IPS-18c (cell line): ENCODE results near the gene CTCF.
"Not testable (repeated sequence)": the region's sequence is repeated elsewhere in the genome, so short reads cannot be mapped to it uniquely, and the experiment has no call there.

ENCODE experiments used
- H3K4me3 ChIP-seq: 2 replicates; pipeline ENCODE4 v1.7.0; 2013; ENCODE audit warnings: low read depth, mild to moderate bottlenecking, low read length, moderate library complexity; ENCODE audit not compliant: insufficient read depth
- H3K9me3 ChIP-seq: one replicate; pipeline ENCODE4 v1.6.1; 2013; ENCODE audit warnings: mild to moderate bottlenecking, low read length, moderate library complexity; ENCODE audit not compliant: control insufficient read depth, insufficient read depth

Gene CTCF

DNA sequence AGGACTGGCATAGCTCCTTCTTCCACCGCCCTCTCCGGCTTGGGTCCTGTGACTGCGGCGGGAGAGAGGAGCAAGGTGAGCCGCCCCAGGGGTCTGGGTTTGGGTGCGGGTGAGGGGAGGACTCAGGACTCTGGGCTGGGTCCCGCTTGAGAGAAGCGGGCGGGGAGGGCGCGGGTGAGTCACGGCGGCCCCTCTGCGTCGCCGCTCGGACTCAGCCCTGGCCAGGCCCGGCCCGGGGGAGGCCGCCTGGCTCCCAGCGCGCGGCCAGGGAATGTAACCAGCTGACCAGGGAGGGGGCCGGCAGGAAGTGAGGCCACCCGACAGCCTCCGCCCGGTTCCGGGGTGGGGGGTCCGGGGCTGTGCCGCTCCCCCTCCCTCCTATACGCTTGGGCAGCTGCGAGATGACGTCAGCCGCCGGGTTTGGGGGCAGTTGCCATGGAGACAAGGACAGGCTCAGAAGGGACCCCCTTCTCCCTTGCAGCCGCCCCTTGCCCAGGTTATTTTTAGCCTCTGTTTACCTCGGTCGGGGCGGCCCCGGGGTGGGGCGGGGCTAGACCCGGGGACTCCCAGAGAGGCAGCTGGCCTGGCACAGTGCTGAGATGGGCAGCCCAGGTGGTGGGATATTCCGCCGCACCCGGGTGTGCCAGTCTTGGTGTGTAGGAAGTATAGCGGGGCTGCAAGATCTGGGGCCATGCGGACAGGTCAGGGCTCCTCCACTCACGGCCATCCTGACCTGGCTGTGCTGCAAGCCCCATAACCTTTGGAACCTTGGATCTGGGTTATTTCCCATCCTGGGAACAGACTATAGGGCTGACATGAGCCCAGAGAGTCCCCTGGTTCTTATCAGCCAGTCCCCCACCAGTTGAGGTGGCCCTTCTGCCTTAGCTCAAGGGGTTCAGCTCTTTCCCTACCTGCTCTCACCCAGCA, 32.0 kb upstream of the CTCF start:
- Histone ChIP-seq H3K9me3 (no peaks in the 10 kb centered on the region), H3K4me3 (peak overlapping the region; percentile 68)

DNA sequence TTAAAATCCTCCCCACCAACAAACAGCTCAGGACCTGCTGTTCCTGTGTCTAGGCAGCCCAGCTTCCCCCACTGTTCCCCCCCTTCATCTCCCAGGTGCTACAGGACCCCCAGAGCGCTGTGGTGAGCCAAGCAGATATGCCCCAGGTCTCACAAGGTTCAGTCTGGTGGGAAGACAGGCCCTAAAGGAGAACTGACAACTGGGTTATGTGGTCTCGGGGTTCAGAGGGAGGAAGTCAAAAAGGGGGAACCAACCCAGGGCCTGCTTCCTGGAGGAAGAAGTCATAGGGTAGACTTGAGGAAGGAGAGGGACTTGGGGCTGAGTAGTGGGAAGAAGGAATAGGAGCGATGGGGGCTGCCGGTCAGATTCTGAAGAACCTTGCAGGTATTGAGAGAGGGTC, 31.1 kb upstream of the CTCF start:
- no peak overlapping the region for H3K4me3 ChIP-seq
- H3K9me3 ChIP-seq = no peaks in the 10 kb centered on the region

DNA sequence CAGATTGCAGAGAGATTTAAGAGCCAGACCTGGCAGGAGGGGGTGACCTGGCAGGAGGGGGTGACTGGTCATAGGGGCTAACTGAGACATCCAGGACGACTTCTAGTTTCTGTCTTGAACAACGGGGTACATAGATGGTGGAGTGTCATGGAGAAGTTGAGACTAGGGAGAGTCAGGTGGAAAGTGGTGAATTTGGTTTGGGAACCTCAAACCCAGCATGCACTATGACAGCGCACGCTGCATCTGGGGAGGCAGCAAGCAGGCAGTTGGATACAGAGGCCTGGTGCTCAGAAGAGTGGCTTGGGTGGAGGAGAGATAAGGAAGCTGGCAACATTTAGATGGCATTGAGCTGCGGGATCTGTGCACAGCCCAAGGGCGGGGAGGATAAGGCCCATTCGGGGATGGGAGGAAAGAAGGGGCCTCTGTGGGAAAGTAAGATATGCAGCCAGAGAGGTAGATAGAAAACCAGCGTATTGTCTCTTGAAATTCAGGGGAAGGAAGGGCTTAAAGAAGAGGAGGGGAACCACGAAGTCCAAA, 29.2 kb upstream of the CTCF start:
- Histone ChIP-seq H3K9me3 (no peaks in the 10 kb centered on the region), H3K4me3 (no peak overlapping the region)

DNA sequence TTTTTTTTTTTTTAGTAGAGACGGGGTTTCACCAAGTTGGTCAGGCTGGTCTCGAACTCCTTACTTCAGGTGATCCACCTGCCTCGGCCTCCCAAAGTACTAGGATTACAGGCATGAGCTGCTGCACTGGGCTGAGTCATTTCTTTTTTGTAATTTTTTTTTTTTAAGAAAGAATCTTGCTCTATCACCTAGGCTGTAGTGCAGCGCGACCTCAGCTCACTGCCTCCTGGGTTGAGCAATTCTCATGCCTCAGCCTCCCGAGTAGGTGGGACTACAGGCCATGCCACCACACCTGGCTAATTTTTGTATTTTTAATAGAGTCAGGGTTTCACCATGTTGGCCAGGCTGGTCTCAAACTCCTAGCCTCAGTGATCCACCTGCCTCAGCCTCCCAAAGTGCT, 28.3 kb upstream of the CTCF start:
- H3K4me3 ChIP-seq, H3K9me3 ChIP-seq: not testable (repeated sequence)

DNA sequence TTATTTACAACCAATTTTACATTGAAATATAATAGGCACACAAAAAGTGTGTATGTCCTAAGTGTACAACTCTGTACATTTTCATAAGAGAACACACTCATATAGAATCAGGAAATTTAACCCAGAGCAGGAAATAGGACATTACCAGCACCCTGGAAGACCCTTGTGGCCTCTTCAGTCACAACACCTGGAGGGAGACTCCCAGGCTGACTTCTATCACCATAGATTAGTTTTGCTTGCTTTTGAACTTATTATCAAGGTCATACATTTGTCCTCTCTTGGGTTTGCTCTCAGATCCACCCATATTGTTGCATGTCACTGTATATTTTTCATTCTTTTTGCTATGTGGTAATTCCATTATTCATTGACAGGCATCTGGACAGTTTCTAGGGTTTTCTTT, 27.9 kb upstream of the CTCF start:
- H3K9me3 ChIP-seq = no peaks in the 10 kb centered on the region

DNA sequence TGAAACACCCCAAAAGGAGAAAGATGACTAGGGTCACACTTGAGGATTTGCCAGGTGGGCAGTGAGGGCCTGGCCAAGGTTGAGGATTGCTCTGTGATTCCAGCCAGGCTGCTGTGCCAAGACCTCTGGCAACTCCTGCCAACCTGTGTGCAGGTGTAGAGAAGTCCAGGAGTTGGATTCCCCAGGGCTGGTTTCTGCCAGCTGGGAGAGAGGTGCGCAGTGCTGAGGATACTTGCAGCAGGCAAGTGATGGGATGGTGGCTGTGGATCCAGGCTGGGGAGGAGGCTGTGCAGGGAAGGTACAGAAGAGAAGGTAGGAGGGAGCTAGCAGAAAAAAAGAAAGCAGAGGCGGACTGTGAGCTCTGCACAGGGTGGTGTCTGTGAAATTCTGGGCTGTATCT, 27.1 kb upstream of the CTCF start:
- no peaks in the 10 kb centered on the region for H3K9me3 ChIP-seq
- no peak overlapping the region for H3K4me3 ChIP-seq

More for the DNA sequence above, 27.9 kb upstream of the CTCF start:
- H3K4me3 ChIP-seq = no peak overlapping the region

DNA sequence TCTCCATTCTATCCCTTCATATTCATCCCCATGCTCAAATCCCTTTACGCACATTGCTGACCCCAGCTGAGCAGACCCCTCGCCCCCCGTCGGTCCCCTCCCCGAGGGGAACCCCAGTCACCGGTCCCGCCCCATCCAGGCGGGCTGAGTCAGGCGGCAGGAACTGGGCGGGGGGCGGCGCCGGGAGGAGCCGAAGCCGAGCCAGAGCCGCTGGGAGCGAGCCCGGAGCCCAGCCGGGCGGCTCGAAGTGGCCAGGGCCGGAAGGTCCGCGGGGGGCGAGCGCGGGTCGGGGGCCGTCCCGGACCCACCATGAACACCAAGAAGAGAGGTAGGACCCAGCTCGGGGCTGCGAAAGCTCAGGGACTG, 25.1 kb upstream of the CTCF start:
- H3K4me3 ChIP-seq = peak overlapping the region; percentile 59
- H3K9me3 ChIP-seq = no peaks in the 10 kb centered on the region

DNA sequence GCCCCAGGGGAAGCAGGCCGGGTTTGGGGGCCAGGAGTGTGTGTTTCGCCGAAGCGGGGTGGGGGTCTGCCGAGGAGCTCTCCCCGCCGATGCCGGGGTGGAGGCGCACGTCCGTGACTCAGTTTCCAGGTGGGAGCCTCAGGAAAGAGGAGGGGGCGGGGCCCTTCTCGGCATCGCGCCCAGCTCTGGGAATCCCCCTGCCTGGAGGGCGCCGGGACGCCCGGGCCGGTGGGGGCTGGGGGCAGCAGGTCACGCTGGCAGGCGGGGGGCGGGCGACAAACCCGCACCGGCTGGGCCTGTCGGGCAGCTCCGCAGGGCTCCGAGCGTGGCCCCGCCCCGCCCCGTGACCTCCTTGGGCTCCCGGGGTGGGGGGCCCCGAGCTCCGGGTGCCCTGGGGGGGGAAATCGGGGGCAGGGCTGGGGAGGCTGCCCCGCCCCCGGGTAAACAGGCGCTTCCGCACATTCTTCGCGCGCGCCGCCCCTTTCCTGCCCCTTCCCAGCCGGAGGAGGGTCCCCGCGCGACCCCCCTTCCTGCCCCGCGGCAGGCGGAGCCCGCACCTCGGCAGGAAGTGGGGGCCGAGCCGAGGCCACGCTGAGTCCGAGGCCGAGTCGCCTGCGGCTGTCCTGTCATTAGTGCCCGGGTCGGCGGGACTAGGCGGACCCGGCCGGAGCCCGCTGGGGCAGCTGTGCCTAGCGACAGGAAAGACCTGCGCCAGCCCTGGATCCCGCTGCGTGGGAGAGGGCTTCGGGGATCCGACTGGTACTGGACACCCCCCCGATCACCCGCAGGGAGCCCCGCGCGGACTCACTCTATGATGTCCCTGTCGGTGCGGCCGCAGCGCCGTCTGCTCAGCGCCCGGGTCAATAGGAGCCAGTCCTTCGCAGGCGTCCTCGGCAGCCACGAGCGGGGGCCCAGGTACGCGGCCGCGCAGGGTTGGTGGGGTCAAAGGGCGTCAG, 24.4 kb upstream of the CTCF start:
- H3K9me3 ChIP-seq = no peaks in the 10 kb centered on the region
- H3K4me3 ChIP-seq = peak overlapping the region; percentile 59

DNA sequence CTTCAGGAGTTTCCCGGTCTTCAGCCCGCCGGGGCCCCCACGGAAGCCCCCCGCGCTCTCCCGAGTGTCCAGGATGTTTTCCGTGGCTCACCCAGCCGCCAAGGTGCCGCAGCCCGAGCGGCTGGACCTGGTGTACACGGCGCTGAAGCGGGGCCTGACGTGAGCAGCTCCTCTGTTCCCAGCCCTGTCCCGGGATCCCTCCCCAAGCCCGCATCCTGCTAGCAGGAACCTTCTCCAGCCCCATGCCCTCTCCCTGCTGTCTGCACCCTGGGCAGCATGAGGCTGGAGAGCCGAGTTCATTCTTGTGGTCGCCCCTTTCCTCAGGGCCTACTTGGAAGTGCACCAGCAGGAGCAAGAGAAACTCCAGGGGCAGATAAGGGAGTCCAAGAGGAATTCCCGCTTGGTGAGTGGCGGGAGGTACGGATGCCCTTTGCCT, 23.6 kb upstream of the CTCF start:
- peak overlapping the region; percentile 59; the same call in 1 of the 2 replicates for H3K4me3 ChIP-seq
- H3K9me3 ChIP-seq = no peaks in the 10 kb centered on the region

DNA sequence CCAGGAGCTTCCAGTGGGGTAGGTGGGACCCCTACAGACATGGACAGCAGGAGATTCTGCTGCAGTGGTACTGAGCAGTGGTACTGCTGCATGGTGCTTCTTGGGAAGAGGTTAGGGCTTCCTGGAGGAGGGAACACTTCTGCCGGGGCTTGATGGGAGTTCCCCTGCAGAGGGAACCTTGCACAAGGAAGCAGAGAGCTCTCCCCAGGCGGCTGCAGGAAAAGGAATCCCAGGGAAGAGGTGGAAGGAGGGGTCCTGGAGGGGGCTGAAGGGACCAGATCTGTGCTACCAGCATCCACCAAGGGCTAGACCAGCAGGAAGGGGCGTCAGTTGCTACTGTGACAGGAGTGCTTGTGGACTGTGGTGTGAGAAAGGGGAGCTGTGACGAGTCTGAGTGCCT, 23.1 kb upstream of the CTCF start:
- Histone ChIP-seq H3K4me3 (no peak overlapping the region), H3K9me3 (no peaks in the 10 kb centered on the region)

DNA sequence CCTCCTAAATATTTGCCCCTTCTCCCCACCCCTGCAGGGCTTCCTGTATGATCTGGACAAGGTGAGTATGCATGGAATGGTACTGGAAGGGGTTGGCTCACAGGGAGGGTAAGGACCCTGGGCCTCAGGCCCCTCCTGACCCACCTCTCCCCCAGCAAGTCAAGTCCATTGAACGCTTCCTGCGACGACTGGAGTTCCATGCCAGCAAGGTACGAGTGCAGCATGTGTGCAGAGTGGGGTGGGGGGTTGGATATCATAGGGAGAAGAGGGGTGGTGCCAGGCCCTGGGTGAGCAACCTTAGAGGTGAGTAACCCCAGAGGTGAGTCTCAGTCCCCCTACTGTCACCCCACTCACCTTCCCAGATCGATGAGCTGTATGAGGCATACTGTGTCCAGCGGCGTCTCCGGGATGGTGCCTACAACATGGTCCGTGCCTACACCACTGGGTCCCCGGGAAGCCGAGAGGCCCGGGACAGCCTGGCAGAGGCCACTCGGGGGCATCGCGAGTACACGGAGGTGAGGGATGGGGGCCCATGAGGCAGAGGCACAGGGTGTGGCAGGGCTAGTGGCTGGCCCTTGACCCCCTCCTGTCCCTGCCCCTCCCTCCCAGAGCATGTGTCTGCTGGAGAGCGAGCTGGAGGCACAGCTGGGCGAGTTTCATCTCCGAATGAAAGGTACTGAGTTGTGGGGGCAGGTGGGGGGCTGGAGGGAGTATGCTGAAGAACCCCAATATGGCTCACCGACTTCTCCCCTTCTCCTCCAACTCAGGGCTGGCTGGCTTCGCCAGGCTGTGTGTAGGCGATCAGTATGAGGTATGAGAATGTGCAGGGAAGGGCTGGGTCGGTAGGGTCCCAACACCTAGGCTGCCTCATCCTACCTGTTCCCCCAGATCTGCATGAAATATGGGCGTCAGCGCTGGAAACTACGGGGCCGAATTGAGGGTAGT, 22.4 kb upstream of the CTCF start:
- Histone ChIP-seq H3K9me3 (no peaks in the 10 kb centered on the region), H3K4me3 (no peak overlapping the region)

DNA sequence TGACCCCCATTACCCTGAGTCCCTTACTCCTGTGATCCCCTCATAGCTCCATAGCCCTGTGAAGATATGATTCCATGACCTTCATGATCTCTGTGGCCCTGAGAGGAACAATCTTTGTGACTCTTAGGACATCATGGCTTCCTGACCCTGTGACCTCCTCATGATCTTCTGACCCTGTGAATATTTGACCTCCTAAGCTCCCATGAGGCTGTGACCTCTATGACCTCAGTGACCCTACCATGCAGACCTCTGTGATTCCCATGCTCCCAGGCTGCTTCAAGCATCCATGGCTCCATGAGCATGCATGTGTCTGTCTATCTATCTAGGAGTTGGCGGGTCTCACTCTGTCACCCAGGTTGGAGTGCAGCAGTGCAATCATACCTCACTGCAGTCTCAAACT, 21.6 kb upstream of the CTCF start:
- H3K4me3 ChIP-seq = no peak overlapping the region
- no peaks in the 10 kb centered on the region for H3K9me3 ChIP-seq

DNA sequence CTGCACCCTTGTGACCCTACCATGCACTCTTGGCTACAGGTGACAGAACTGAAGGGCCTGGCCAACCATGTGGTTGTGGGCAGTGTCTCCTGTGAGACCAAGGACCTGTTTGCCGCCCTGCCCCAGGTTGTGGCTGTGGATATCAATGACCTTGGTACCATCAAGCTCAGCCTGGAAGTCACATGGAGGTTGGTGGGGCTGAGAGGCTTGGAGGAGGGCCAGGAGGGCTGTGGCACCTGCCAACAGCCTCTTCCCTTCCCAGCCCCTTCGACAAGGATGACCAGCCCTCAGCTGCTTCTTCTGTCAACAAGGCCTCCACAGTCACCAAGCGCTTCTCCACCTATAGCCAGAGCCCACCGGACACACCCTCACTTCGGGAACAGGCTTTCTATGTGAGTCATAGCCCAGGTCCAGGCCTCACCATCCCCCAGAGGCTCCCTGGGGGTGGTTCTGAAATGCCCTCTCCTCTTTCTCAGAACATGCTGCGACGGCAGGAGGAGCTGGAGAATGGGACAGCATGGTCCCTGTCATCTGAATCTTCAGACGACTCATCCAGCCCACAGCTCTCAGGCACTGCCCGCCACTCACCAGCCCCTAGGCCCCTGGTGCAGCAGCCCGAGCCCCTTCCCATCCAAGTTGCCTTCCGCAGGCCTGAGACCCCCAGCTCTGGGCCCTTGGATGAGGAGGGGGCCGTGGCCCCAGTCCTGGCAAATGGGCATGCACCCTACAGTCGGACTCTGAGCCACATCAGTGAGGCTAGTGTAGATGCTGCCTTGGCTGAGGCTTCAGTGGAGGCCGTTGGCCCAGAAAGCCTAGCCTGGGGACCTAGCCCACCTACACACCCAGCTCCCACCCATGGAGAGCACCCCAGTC, 20.7 kb upstream of the CTCF start:
- H3K4me3 ChIP-seq = no peak overlapping the region
- no peaks in the 10 kb centered on the region for H3K9me3 ChIP-seq

DNA sequence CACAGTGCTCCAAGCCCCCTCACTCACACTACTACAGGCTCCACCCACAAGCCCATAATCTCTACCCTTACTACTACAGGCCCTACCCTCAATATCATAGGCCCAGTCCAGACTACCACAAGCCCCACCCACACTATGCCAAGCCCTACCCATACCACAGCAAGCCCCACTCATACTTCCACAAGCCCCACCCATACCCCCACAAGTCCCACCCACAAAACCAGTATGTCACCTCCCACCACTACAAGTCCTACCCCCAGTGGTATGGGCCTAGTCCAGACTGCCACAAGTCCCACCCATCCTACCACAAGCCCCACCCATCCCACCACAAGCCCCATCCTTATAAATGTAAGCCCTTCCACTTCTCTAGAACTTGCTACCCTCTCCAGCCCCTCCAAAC, 19.9 kb upstream of the CTCF start:
- Histone ChIP-seq H3K9me3 (no peaks in the 10 kb centered on the region), H3K4me3 (no peak overlapping the region)

DNA sequence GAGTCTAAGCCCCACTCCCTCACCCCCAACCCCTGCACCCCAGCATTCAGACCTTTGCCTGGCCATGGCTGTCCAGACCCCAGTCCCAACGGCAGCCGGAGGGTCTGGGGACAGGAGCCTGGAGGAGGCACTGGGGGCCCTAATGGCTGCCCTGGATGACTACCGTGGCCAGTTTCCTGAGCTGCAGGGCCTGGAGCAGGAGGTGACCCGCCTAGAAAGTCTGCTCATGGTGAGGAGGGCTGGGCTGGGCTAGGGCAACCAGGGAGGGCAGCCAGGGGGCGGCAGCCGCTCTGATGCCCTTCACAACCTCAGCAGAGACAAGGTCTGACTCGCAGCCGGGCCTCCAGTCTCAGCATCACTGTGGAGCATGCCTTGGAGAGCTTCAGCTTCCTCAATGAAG, 19.3 kb upstream of the CTCF start:
- H3K9me3 ChIP-seq = no peaks in the 10 kb centered on the region
- H3K4me3 ChIP-seq = no peak overlapping the region

DNA sequence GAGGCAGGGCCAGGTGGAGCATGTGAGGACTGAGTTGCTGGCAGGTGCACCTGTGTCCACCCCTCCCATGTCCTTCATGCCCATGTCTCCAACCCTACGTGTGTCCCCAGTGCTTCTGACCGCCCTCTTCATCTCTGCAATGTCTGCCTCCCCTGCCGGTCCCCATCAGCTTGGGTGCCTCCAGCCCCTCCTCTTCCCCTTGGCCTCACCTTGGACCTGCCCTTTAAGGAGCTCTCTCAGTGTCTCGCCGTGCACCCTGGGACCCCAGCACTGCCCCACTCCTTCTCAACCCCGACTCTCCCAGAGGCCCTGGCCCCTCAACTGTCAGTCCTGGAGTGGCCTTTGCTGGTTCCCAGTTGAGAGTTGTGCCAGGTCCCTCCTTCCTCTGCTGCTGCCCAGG, 18.7 kb upstream of the CTCF start:
- no peak overlapping the region for H3K4me3 ChIP-seq
- H3K9me3 ChIP-seq = no peaks in the 10 kb centered on the region
